GOT3 (cell line): ENCODE data around the gene PLXNA4.

Source experiments
- DNase-seq: peaks from one replicate; lab custom pipeline; 2025; ENCODE audit warnings: mixed read lengths; lab: John Stamatoyannopoulos, UW

The PLXNA4 gene

GRCh38 chr7:132499487-132499886 is 76.8 kb downstream of the PLXNA4 start:
- no peak for DNase-seq

DNA sequence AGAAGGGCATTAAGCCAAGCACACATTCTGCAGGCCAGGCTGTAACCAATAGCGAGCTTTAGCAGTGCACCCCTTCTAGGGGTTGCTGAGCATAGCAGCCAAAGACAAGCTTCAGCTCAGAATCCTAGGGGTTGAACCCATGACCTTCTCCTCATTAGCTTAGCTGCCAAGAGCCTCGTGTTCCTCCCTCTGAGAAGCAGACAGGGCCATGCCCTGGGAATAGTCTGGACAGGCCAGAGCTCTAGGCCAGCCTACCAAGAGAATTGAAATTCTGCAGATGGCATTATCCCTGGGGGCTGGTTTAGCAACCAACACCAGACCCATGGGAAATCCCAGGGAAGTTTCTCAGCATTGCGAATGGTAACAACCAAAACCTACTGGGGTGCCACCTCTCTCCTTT is 77.2 kb downstream of the PLXNA4 start:
- DNase-seq, result no peak

DNA sequence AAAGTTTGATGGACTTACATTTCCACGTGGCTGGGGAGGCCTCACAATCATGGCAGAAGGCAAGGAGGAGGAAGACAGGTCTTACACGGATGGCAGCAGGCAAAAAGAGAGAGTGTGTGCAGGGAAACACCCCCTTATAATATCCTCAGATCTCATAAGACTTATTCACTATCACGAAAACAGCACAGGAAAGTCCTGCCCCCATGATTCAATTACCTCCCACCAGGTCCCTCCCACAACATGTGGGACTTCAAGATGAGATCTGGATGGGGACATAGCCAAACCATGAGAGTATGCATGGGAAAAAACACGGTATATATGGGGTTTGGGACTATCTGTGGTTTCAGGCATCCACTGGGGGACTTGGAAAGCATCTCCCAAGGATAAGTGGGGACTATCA is 78.0 kb downstream of the PLXNA4 start:
- no peak for DNase-seq

GRCh38 chr7:132497098-132497497 is 79.2 kb downstream of the PLXNA4 start:
- DNase-seq, result no peak

- DNase-seq, result no peak
These were observed 80.3 kb downstream of the PLXNA4 start for GRCh38 chr7:132495936-132496335.

DNA sequence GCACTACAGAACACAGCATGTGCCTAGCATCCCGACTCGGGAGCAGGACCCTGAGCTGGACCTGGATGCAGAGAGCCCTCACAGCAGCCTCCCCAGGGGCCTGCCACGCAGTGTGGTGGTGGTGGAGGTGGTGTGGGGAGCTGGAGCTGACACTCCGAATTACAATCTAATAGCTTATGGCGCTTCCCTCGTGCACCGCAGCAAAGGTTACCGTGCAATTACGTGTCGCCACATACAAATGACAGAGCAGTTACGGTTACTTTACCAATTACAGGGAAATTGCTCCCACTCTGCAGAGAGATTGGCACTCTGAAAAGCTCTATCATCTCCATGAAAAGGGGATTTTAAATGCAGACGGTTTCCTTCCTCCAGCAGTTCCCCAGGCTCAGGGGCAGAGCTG is 81.8 kb downstream of the PLXNA4 start:
- no peak for DNase-seq

GRCh38 chr7:132492823-132493445 is 83.3 kb downstream of the PLXNA4 start:
- DNase-seq, result no peak

DNA sequence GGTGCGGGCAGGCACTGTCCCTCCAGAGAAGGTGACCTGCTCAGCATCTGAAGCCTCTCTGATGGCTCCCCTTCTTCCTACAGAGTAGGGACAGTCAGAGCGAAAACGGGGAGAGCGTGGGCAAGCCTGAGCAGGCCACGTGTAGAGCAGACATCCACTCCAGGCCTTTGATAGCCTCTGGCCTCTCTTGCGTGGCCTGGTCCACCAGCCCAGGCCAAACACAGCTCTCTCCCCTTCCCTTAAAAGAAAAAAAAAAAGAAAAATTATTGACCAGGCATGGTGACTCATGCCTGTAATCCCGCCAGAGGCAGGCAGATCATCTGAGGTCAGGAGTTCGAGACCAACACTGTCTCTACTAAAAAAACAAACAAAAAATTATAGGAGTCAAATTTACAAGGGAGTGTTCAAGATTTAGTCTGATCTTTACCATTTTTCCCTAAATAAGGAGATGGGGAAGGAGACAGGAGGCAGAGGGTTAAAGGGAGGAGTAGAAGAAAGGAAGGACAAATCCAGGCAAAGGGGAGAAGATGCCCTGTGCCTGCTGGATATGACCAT is 84.8 kb downstream of the PLXNA4 start:
- no peak for DNase-seq

GRCh38 chr7:132490474-132490873 is 85.8 kb downstream of the PLXNA4 start:
- no peak for DNase-seq

GRCh38 chr7:132489776-132490237 is 86.5 kb downstream of the PLXNA4 start:
- no peak for DNase-seq

GRCh38 chr7:132488634-132489302 is 87.5 kb downstream of the PLXNA4 start:
- DNase-seq, result no peak

DNA sequence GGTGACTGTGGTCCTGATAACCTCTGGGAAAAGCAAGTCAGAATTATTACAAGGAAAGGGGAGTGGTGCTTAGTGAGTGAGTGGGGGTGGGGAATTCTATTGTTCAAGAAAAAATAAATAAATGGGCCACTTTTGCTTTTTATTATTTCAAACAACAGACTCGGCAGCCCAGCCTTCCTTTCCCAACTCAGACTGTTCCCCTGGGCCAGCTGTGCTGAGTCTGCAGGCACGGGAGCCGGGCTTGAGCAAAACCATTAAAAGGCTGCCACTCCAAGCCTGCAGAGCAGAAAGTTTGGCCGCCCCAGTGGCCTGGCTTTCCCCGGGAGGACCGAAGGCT is 90.0 kb downstream of the PLXNA4 start:
- DNase-seq, result no peak

DNA sequence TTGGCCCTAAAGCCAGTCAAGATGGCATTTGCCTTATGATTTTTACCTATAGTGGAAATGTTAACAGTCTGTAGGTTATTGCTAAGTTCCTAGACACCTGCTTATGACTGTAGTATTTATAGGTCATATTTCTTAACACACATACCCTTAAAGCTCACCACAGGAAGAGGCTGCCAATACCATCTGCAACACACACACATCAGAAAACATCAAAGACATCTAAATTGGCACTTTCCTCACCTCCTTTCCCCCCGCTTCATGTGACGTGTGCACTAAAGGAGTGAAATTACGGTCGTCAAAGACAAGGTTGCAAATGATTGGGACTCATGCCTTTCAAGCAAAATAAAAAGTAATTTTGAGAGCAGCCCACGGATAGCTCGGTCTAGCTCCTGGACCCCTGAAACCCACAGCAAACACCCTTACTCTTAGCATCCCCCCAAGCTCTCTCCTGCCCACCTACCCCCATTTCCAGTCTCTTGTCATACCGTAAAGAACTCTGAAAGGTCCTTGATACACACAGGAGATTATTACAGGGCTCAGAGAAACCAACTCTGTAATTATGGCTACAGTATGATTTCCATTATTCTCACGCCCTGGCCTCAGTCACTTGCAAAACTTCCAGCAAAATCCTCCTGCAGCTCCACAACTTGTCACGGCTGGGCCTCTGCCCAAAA is 90.5 kb downstream of the PLXNA4 start:
- no peak for DNase-seq

- DNase-seq, result no peak
These were observed 91.1 kb downstream of the PLXNA4 start for GRCh38 chr7:132485136-132485535.

DNA sequence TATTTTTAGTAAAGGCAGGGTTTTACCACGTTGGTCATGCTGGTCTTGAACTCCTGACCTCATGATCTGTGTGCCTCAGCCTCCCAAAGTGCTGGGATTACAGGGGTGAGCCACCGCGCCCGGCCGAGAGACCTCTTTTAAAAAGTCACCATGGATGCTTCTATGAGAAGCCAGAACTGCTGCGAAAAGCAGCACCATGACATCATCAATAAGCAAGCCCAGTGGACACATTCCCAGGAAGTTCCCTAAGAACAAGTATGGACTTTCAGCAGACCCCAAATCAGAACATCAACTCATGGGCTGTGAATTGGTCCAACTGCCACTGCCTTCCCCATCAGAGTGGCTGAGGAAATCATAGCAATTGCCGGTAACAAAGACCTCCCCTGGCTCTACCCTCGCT is 93.4 kb downstream of the PLXNA4 start:
- DNase-seq, result no peak

- no peak for DNase-seq
These were observed 95.7 kb downstream of the PLXNA4 start for GRCh38 chr7:132480534-132480933.

DNA sequence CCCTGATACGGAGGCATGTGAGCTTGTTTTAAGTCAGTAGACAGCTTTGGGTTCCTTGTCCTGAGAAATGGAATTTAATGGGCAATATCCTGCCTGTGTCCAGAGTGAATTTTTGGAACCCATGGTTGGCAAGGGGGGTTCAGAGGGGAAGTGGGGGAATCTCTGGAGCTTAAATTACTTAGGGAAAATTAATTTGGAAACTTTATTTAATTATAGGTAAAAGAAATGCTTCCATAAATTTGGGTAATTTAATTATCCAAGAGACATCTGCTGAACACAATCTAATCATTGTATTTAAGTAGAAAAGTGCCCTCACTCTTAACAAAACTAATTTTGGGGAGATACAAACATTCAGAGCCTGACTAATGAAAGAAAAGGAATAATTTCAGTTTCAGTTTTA is 99.7 kb downstream of the PLXNA4 start:
- DNase-seq, result no peak

DNA sequence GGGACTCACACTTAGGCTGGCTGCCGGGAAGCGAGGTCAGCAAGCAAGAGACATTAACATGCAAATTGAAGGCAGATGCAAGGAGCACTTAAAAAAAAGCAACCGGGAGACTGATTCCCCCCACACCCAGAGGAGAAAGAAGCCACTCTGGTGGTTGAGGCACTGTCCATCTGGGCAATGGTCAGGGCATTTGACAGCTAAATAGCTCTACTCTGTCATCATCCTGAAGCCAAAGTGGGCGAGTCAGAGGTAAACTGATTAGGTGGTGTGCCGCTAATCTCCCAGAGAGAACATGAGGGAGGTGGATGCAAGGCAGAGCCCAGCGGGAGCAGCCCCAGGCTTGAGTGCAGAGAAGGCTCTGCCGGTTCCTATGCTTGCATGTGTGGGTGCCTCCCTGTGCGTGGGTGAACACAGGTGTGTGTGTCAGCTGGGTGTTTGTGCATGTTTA is 100.6 kb downstream of the PLXNA4 start:
- no peak for DNase-seq

GRCh38 chr7:132475037-132475668 is 101.1 kb downstream of the PLXNA4 start:
- DNase-seq, result no peak

DNA sequence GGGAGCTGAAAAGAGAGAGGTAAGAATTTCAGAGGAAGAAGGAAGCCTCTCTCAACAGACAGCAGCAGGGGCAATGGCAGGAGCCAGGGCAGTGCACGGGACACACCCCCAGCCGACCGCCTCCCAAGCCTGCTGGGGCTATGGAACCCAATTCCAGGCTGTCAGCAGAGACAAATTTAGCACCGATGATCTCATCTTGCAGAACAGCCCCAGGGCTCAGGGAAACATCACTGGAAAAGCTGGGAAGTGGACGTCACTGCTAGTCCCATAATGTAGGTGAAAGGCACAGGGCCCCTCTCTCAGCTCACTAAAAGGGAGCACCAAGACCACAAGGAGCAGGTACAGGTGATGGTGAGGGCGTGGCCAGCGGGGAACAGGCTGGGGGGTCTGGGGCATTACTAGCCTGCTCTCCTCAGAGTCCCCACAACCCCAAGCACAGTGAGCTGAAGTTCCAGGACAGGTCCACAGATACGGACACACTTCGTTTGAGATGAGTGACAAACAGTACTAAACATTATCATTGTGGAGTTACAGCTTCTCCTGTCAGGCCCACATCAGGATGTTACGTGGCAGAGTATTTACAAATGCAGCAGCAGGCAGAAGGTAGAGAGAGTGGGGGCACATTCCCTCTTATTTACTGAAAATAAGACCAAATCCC is 103.7 kb downstream of the PLXNA4 start:
- no peak for DNase-seq

- no peak for DNase-seq
These were observed 104.8 kb downstream of the PLXNA4 start for GRCh38 chr7:132471515-132471914.

DNA sequence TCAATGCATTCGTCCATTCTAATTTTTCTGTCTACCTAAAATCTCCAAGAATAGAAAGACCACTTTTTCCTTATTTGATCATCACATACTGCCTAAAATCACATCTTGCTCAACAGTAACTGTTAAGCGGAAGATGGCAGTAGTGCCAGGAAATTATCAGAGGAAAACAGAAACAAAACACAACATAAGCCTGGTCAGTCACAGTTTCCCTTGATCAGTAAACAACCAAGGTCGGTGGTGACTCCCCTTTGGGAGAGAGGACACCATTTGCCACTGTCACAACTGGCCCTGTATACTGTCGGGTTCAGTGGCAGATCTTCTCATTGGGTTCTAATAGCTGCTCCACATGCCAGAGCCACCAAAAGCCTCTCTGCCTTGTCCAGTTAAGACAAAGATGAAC is 106.6 kb downstream of the PLXNA4 start:
- no peak for DNase-seq
